PFSK-1 (cell line): ENCODE data around the gene GMPPB.

Experiments used
- FOXP2 ChIP-seq: optimal IDR thresholded peaks from 2 replicates; pipeline ENCODE3; 2011; ENCODE audit warnings: borderline replicate concordance, control low read depth, inconsistent platforms; ENCODE audit not compliant: insufficient read depth; ENCODE audit errors: extremely low read length, extremely low read depth
- POLR2AphosphoS5 ChIP-seq: IDR thresholded peaks from 2 replicates; pipeline ENCODE4 v1.6.1; 2012; ENCODE audit warnings: low read depth, mild to moderate bottlenecking, control low read depth, low read length, moderate library complexity
- REST ChIP-seq, 2 experiments: IDR thresholded peaks; 2 replicates each; pipeline versions ENCODE4 v1.6.1 to v1.8.0; 2011 to 2012; ENCODE audit warnings: low read depth in 2 of 2, low read length in 2 of 2, control low read depth in 1 of 2, inconsistent platforms in 1 of 2, mild to moderate bottlenecking in 1 of 2, moderate library complexity in 1 of 2; ENCODE audit not compliant: insufficient read depth in 1 of 2
- SIN3A ChIP-seq: IDR thresholded peaks from 2 replicates; pipeline ENCODE4 v1.6.1; 2012; ENCODE audit warnings: mild to moderate bottlenecking, low read length, moderate library complexity, borderline replicate concordance; ENCODE audit not compliant: insufficient read depth
- TAF1 ChIP-seq: IDR thresholded peaks from 2 replicates; pipeline ENCODE4 v1.6.1; 2012; ENCODE audit warnings: low read length, control low read depth, borderline replicate concordance; ENCODE audit not compliant: insufficient read depth

The GMPPB gene

GRCh38 chr3:49689046-49689907 is 34.5 kb downstream of the GMPPB start, which contains the start of the genes MST1 and RNF123:
Gene MST1 (minus strand): TSS chr3:49689474. CDS start chr3:49688691, 783 bp downstream.
Gene RNF123 (plus strand): TSS chr3:49689557. CDS start chr3:49691166, 1,609 bp downstream.
- TF ChIP-seq REST (IDR thresholded peaks at IDR 0.05; ENCODE audit: insufficient read depth in 1 of 2, low read depth in 2 of 2, low read length in 2 of 2) (peak in 1 of 2 experiments; percentile 55; a peak in 1 of 4 replicates), FOXP2 (no peak), SIN3A (peak; percentile 58; the same call in 1 of the 2 replicates), TAF1 (peak; percentile 62; the same call in 1 of the 2 replicates), POLR2AphosphoS5 (peak; percentile 78)

GRCh38 chr3:49683162-49683561 is 40.6 kb downstream of the GMPPB start:
- TF ChIP-seq SIN3A (no peak), FOXP2 (no peak), REST (IDR thresholded peaks at IDR 0.05; ENCODE audit: insufficient read depth in 1 of 2, low read depth in 2 of 2, low read length in 2 of 2) (no peak), POLR2AphosphoS5 (no peak), TAF1 (no peak)

GRCh38 chr3:49681543-49681942 is 42.2 kb downstream of the GMPPB start:
- TF ChIP-seq POLR2AphosphoS5 = no peak
- TF ChIP-seq REST (IDR thresholded peaks at IDR 0.05; ENCODE audit: insufficient read depth in 1 of 2, low read depth in 2 of 2, low read length in 2 of 2) = no peak
- TF ChIP-seq TAF1 = no peak
- no peak for TF ChIP-seq FOXP2
- TF ChIP-seq SIN3A = no peak

GRCh38 chr3:49681232-49681522 is 42.6 kb downstream of the GMPPB start:
- TF ChIP-seq TAF1 = no peak
- TF ChIP-seq POLR2AphosphoS5 = no peak
- TF ChIP-seq REST (IDR thresholded peaks at IDR 0.05; ENCODE audit: insufficient read depth in 1 of 2, low read depth in 2 of 2, low read length in 2 of 2) = no peak
- TF ChIP-seq SIN3A = no peak
- no peak for TF ChIP-seq FOXP2
